IMR-90 (cell line): ENCODE measurements around the gene SAA4.

Source experiments
- MAZ ChIP-seq: IDR thresholded peaks from 2 replicates; pipeline ENCODE4 v1.6.1; 2012; ENCODE audit warnings: low read depth, mild to moderate bottlenecking, low read length, improper control_type of control experiment, moderate library complexity, borderline replicate concordance
- MXI1 ChIP-seq: IDR thresholded peaks from 2 replicates; pipeline ENCODE4 v1.6.1; 2012; ENCODE audit warnings: low read depth, mild to moderate bottlenecking, low read length, moderate library complexity, borderline replicate concordance

GRCh38 chr11:18223591-18224387 is 12.8 kb downstream of the SAA4 start:
- TF ChIP-seq MXI1: no peak
- no peak for TF ChIP-seq MAZ
